Endothelial cell of umbilical vein (primary cell): Measurements from ENCODE around the gene AMZ2. TPM values are rescaled to one million over a fixed set of nuclear protein-coding genes. Genes with fewer than 3 reads are reported as not detected.
A peak's percentile ranks its signal among the peaks of the same experiment; 100 is the strongest.

Experiments used
- BruUV-seq: library from RNA; stranded (reverse); fragments of 400-500 nt; replicated peaks from 2 replicates; lab custom pipeline; 2021; lab: Mats Ljungman, UMichigan
- CTCF ChIA-PET: fragments of 300-600, 350-600 bp; sonication (Branson Sonifier 250); formaldehyde crosslinking; loops from one replicate; lab custom pipeline; 2021; ENCODE audit warnings: antibody characterized with exemption, inconsistent platforms; lab: Charles Lee
- POLR2A ChIA-PET: fragments of 300-600, 350-600 bp; sonication (Branson Sonifier 250); formaldehyde crosslinking; loops from one replicate; lab custom pipeline; 2021; ENCODE audit warnings: antibody characterized with exemption, inconsistent platforms; lab: Charles Lee
- DNase-seq: peaks from one replicate; pipeline ENCODE4 v3.0.0-alpha.2; 2011; ENCODE audit warnings: low read depth, low spot score
- FAIRE-seq: peaks from 2 replicates; lab custom pipeline; 2011; peaks lifted over from hg19 to GRCh38; lab: Jason Lieb, UNC
- H2AFZ ChIP-seq: 2 replicates; pipeline ENCODE4 v1.6.0; 2012; ENCODE audit warnings: low read depth, low read length, control low read depth, inconsistent platforms
- H3K27ac ChIP-seq: 2 replicates; pipeline ENCODE4 v1.5.1; 2011; ENCODE audit warnings: low read depth, mild to moderate bottlenecking, control low read depth, low read length, moderate library complexity; ENCODE audit not compliant: insufficient read depth
- H3K27me3 ChIP-seq, 2 experiments: 2 replicates each; pipeline versions ENCODE4 v1.6.0 to v1.6.1; 2011; ENCODE audit warnings: low read length in 2 of 2, mixed read lengths in 1 of 2; ENCODE audit not compliant: control insufficient read depth in 2 of 2, insufficient read depth in 2 of 2
- H3K36me3 ChIP-seq, 2 experiments: 2 replicates in 1 of 2; 3 replicates in 1 of 2; pipeline ENCODE4 v1.5.1; 2011; ENCODE audit warnings: low read length in 2 of 2, mild to moderate bottlenecking in 1 of 2, moderate library complexity in 1 of 2; ENCODE audit not compliant: control insufficient read depth in 2 of 2, insufficient read depth in 2 of 2; ENCODE audit errors: extremely low read depth in 1 of 2
- H3K4me1 ChIP-seq: 3 replicates; pipeline ENCODE4 v1.5.1; 2011; ENCODE audit warnings: mild to moderate bottlenecking, low read length; ENCODE audit not compliant: control insufficient read depth, insufficient read depth; ENCODE audit errors: extremely low read depth
- H3K4me2 ChIP-seq: 2 replicates; pipeline ENCODE4 v1.6.1; 2011; ENCODE audit warnings: low read length, control low read depth, mixed read lengths; ENCODE audit not compliant: insufficient read depth
- H3K4me3 ChIP-seq, 3 experiments: fragments of 200-600 bp in 1 of 3; sonication (generic), shearing (Covaris generic) in 1 of 3; replicated peaks in 1 of 3; 2 replicates each; pipeline ENCODE4 v1.5.1; 2011 to 2016; ENCODE audit warnings: control low read depth in 3 of 3, low read length in 3 of 3, mild to moderate bottlenecking in 2 of 3, inconsistent platforms in 1 of 3, low read depth in 1 of 3, moderate library complexity in 1 of 3; ENCODE audit not compliant: insufficient read depth in 1 of 3
- H3K79me2 ChIP-seq: 2 replicates; pipeline ENCODE4 v1.6.0; 2012; ENCODE audit warnings: low read length, inconsistent platforms; ENCODE audit not compliant: control insufficient read depth, insufficient read depth
- H3K9ac ChIP-seq: replicated peaks from 2 replicates; pipeline ENCODE3; 2011; ENCODE audit warnings: low read length, control low read depth; ENCODE audit not compliant: insufficient read depth; ENCODE audit errors: extremely low read depth
- H3K9me1 ChIP-seq: replicated peaks from 3 replicates; pipeline ENCODE4 v1.6.0; 2011; ENCODE audit warnings: mild to moderate bottlenecking, low read length; ENCODE audit not compliant: control insufficient read depth, insufficient read depth; ENCODE audit errors: extremely low read depth
- H3K9me3 ChIP-seq: replicated peaks from 2 replicates; pipeline ENCODE4 v1.5.1; 2012; ENCODE audit warnings: low read length, inconsistent platforms; ENCODE audit not compliant: control insufficient read depth, insufficient read depth
- H4K20me1 ChIP-seq: replicated peaks from 2 replicates; pipeline ENCODE3; 2011; ENCODE audit warnings: mild to moderate bottlenecking, low read length; ENCODE audit not compliant: control insufficient read depth, insufficient read depth; ENCODE audit errors: extremely low read depth
- CTCF ChIP-seq, 2 donors: IDR thresholded peaks; 1 replicate in 1 of 2; 2 replicates in 1 of 2; pipeline ENCODE4 v1.5.1; 2011; ENCODE audit warnings: low read length in 2 of 2, mild to moderate bottlenecking in 2 of 2, moderate library complexity in 2 of 2, control low read depth in 1 of 2, inconsistent platforms in 1 of 2, low read depth in 1 of 2; ENCODE audit not compliant: insufficient read depth in 1 of 2; ENCODE audit errors: extremely low read depth in 1 of 2
- EZH2 ChIP-seq: IDR thresholded peaks from 2 replicates; pipeline ENCODE4 v1.6.1; 2012; ENCODE audit warnings: borderline replicate concordance, low read depth, mild to moderate bottlenecking, moderate library complexity, low read length, inconsistent platforms; ENCODE audit not compliant: severe bottlenecking
- FOS ChIP-seq: IDR thresholded peaks from 2 replicates; pipeline ENCODE4 v1.6.1; 2011; ENCODE audit warnings: mild to moderate bottlenecking, low read length, moderate library complexity, borderline replicate concordance; ENCODE audit not compliant: insufficient read depth
- GATA2 ChIP-seq: IDR thresholded peaks from 2 replicates; pipeline ENCODE4 v1.7.0; 2011; ENCODE audit warnings: low read depth, mild to moderate bottlenecking, moderate library complexity, mixed read lengths, low read length; ENCODE audit not compliant: insufficient read length, insufficient read depth
- JUN ChIP-seq: IDR thresholded peaks from 2 replicates; pipeline ENCODE4 v1.6.1; 2011; ENCODE audit warnings: borderline replicate concordance, low read depth; ENCODE audit not compliant: insufficient read length, insufficient read depth
- MAX ChIP-seq: IDR thresholded peaks from 2 replicates; pipeline ENCODE4 v1.6.1; 2011; ENCODE audit not compliant: insufficient read depth, insufficient read length
- MYC ChIP-seq: IDR thresholded peaks from one replicate; pipeline ENCODE4 v1.6.1; 2011; ENCODE audit warnings: mild to moderate bottlenecking, low read depth, low read length
- POLR2A ChIP-seq: IDR thresholded peaks from 2 replicates; pipeline ENCODE4 v1.6.1; 2012; ENCODE audit warnings: low read depth, mild to moderate bottlenecking, control low read depth, low read length
- POLR2AphosphoS5 ChIP-seq: IDR thresholded peaks from 2 replicates; pipeline ENCODE4 v1.6.1; 2012; ENCODE audit warnings: low read depth, mild to moderate bottlenecking, control low read depth, low read length, moderate library complexity; ENCODE audit not compliant: insufficient read depth
- dilution Hi-C: fragments of 300-500 bp; cut with MboI; formaldehyde crosslinking; loops from one replicate; pipeline ENCODE4 v1.15.0; 2019; ENCODE audit warnings: low sequenced_read_pairs; ENCODE audit not compliant: extremely low pct_ligation_motif_present
- intact Hi-C: fragments of 100-400 bp; cut with micrococcal nuclease; formaldehyde crosslinking; loops from one replicate; pipeline ENCODE4 v1.10.0; 2022
- polyA plus RNA-seq, 4 experiments: library from polyadenylated mRNA; depleted of rRNA in 3 of 4; stranded (reverse) in 3 of 4; unstranded in 1 of 4; fragments of >200 nt; gene quantifications; 2 replicates each; pipeline versions ENCODE4 v1.2.1 to v1.2.3, GENCODE V29; 2011 to 2012; ENCODE audit warnings: missing spikeins in 1 of 4
- total RNA-seq: library from RNA; stranded (reverse); gene quantifications from 2 replicates; pipeline ENCODE4 v1.2.3, GENCODE V29; 2021

Gene AMZ2
- total and polyA plus RNA-seq, 2 donors (not counting 3 experiments of a cell fraction or from before 2014, with no cell fraction given), result 46.7 to 57.3 TPM

- POLR2A ChIA-PET, result no interaction called here
- Histone ChIP-seq H3K9me1 (no peaks in the 10 kb centered on the region), H3K9me3 (no peaks in the 10 kb centered on the region), H3K4me3 (no peak overlapping the region), H3K27ac (peak overlapping the region; percentile 93), H3K4me1 (peaks cover 20% of the 10 kb centered on the region), H3K79me2 (no peaks in the 10 kb centered on the region), H4K20me1 (no peaks in the 10 kb centered on the region), H2AFZ (no peak overlapping the region), H3K36me3 (no peaks in the 10 kb centered on the region), H3K4me2 (no peak overlapping the region), H3K27me3 (no peaks in the 10 kb centered on the region), H3K9ac (no peak overlapping the region)
- no peak for TF ChIP-seq JUN
- no peak for TF ChIP-seq EZH2
- no peak for TF ChIP-seq POLR2A
- TF ChIP-seq MAX, result no peak
- TF ChIP-seq CTCF (IDR thresholded peaks at IDR 0.05; ENCODE audit: extremely low read depth in 1 of 2, insufficient read depth in 1 of 2, low read depth in 1 of 2, low read length in 2 of 2), result no peak
- TF ChIP-seq POLR2AphosphoS5, result no peak
- no peak for TF ChIP-seq GATA2
- TF ChIP-seq FOS, result no peak
- TF ChIP-seq MYC, result no peak
- no peak for FAIRE-seq
- BruUV-seq, result no TSS peak
- DNase-seq, result no peak
- intact Hi-C loops (loop anchor here (5.0 kb wide), 1 partner anchor 254 kb away; the partner anchor contains the start of gene PRKAR1A), dilution Hi-C loops (no loop called here)
- CTCF ChIA-PET, result interaction anchor here (1.0 to 1.4 kb wide), 2 partner anchors 10 to 204 kb away, joined by 3 to 4 read pairs; partner anchors contain the start of gene AMZ2
Observed at GRCh38 chr17:68257934-68258333, 10.1 kb downstream of the AMZ2 start.
